NB4 (cell line): ENCODE measurements around the gene LRIT2.
A peak's percentile ranks its signal among the peaks of the same experiment; 100 is the strongest.

ENCODE experiments used
- DNase-seq: peaks from one replicate; pipeline ENCODE4 v3.0.0; 2010; ENCODE audit warnings: low read depth
- H3K4me3 ChIP-seq: one replicate; pipeline ENCODE4 v1.5.1; 2011; ENCODE audit warnings: mild to moderate bottlenecking, low read depth, low read length, moderate library complexity
- MAX ChIP-seq: IDR thresholded peaks from 2 replicates; pipeline ENCODE4 v1.6.1; 2011; ENCODE audit warnings: low read depth, low read length
- MYC ChIP-seq: IDR thresholded peaks from 2 replicates; pipeline ENCODE4 v1.6.1; 2011; ENCODE audit warnings: low read depth, low read length
- POLR2A ChIP-seq: IDR thresholded peaks from 2 replicates; pipeline ENCODE4 v1.6.1; 2011; ENCODE audit warnings: mild to moderate bottlenecking; ENCODE audit not compliant: insufficient read length; ENCODE audit errors: extremely low read depth
- TF ChIP-seq, protein P1 (sequence below): IDR thresholded peaks from one replicate; pipeline ENCODE4 v1.5.1; 2012; ENCODE audit warnings: low read depth, low read length

Gene LRIT2

GRCh38 chr10:84211566-84211965 is 13.8 kb downstream of the LRIT2 start:
- TF ChIP-seq, protein P1, sequence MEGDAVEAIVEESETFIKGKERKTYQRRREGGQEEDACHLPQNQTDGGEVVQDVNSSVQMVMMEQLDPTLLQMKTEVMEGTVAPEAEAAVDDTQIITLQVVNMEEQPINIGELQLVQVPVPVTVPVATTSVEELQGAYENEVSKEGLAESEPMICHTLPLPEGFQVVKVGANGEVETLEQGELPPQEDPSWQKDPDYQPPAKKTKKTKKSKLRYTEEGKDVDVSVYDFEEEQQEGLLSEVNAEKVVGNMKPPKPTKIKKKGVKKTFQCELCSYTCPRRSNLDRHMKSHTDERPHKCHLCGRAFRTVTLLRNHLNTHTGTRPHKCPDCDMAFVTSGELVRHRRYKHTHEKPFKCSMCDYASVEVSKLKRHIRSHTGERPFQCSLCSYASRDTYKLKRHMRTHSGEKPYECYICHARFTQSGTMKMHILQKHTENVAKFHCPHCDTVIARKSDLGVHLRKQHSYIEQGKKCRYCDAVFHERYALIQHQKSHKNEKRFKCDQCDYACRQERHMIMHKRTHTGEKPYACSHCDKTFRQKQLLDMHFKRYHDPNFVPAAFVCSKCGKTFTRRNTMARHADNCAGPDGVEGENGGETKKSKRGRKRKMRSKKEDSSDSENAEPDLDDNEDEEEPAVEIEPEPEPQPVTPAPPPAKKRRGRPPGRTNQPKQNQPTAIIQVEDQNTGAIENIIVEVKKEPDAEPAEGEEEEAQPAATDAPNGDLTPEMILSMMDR: no peak
- TF ChIP-seq MYC (no peak), POLR2A (no peak), MAX (no peak)

GRCh38 chr10:84208023-84208422 is 17.3 kb downstream of the LRIT2 start:
- TF ChIP-seq, protein P1: no peak
- no peak for TF ChIP-seq MAX
- no peak for TF ChIP-seq POLR2A
- no peak for TF ChIP-seq MYC
- no peak for DNase-seq
- no peak overlapping the region for H3K4me3 ChIP-seq

More at GRCh38 chr10:84211566-84211965, 13.8 kb downstream of the LRIT2 start:
- DNase-seq: no peak
- no peak overlapping the region for H3K4me3 ChIP-seq

- DNase-seq: no peak
- TF ChIP-seq MYC (no peak), MAX (no peak), POLR2A (no peak)
- TF ChIP-seq, protein P1: no peak
- no peak overlapping the region for H3K4me3 ChIP-seq
Observed at GRCh38 chr10:84205853-84206525, 19.4 kb downstream of the LRIT2 start.

DNA sequence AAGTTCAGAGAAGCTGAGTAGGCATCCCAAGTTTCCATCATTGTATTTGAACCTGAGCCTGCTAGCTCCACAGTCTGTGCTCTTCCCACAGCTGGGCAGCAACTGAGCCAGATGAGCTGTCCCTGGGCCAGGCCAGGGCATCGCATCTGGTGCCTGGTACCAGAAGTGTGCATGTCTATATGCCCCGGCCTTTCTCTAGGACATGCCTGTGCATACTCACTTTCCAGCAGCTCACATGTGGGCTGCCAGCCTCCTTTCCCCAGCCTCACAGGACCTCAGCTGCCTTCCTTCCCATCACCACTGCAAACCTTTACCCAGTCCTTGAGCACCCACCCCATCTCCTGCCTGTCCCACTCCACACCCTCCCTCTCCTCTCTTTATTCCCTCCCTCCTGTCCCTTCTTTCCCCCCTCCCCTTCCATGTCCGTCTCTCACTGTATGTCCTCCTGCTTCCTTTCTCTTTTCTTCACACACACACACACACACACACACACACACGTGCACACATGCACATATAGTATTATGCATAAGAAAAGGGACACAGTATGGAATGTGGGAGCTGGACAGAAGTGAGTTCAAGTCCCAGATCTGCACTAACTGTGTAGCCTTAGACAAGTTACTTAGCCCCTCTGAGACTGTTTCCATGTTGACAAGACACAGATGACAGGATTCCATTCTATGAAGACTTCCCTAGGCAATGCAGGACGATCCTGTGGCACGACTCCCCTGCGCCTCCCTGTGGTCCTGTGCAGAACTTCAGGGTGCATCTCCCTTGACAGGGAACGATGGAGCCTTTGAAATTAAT is 20.1 kb downstream of the LRIT2 start:
- peak; percentile 75 for DNase-seq

GRCh38 chr10:84204610-84205009 is 20.7 kb downstream of the LRIT2 start:
- TF ChIP-seq POLR2A: no peak
- no peak for TF ChIP-seq MYC
- TF ChIP-seq, protein P1: no peak
- no peak for TF ChIP-seq MAX
- no peak for DNase-seq
- no peak overlapping the region for H3K4me3 ChIP-seq

More for the DNA sequence above, 20.1 kb downstream of the LRIT2 start:
- TF ChIP-seq, protein P1: peak; percentile 96
- TF ChIP-seq MYC (0 out of 2 replicates have a peak, but pooled peaks have one; percentile 15), POLR2A (no peak), MAX (peak; percentile 41)
- no peak overlapping the region for H3K4me3 ChIP-seq
